HG02981 (cell line): ENCODE data around the gene RPS10.
A peak's percentile ranks its signal among the peaks of the same experiment; 100 is the strongest.

Source experiments
- ATAC-seq: cut with Tn5 transposase; IDR thresholded peaks from one replicate; pipeline ENCODE4 v1.9.1; 2021; ENCODE audit warnings: mild to moderate bottlenecking, moderate library complexity; ENCODE audit not compliant: unreplicated experiment

Gene RPS10

DNA sequence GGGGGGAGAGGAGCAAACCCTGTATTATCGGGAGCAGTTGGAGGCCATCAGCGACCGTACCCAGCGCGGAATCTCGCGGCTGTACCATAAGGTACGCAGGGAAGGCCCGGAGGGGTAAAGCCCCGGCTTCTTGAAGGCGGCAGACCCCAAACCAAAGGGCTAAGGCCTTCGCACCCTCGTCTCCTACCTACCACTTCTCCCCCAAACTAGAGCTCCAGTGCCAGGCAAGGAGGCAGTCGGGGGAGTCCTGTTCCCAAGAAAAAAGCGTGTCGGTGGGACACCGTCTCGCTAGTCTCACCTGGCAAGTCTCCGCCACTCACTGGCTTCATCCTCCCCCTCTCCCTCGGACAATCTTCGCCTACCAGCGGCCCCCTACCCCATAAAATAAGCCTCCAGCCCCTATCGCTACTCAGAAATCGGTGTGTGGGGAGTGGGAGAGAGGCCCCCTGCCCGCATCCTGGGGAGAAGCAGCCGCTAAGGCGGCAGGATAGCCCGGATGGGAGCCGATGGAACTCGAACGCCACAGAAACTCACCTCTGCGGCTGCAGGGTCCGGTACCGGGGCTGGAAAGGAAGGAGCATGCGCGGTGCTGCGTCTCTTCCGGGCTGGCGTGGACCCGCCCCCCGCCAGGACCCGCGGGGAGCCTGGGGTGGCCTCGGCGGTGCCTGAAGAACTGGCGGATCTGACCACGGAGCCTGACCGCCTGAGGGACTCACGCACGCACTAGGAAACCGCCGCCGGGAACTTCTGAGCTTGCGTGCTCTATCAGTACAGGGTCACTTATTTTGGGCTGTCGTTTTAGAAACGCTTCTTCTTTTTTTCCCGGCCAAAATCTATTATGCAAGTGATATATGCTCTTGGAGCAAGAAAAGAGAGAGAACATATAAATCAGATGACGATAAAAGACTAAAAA is at the start of gene RPS10:
TSS of gene RPS10 (minus strand) at position 572 of the 913 bp plus-strand sequence. CDS start 848 bp downstream, outside the sequence.
- ATAC-seq: peak; percentile 83

DNA sequence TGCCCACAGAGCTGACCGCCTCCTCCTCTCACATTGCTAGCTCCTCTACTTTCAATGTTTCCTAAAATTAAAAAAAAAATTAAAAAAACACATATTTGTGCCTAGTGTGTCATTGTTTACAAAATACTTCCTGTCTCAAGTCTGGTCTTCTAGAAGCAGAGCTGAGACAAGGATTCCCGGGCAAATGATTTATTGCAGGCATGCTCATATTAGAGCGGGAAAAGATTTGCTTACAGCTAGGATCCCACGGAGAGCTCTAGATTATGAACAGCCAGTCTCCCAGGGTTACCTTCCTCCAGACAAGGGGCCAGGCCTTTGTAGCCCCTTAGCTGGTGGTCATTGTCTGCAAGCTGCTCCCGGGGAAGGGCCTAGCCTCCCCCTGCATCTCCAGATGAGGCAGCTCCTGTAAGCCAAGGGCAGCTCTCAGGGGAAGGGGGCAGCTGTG is 49.4 kb upstream of the RPS10 start:
- ATAC-seq: no peak

DNA sequence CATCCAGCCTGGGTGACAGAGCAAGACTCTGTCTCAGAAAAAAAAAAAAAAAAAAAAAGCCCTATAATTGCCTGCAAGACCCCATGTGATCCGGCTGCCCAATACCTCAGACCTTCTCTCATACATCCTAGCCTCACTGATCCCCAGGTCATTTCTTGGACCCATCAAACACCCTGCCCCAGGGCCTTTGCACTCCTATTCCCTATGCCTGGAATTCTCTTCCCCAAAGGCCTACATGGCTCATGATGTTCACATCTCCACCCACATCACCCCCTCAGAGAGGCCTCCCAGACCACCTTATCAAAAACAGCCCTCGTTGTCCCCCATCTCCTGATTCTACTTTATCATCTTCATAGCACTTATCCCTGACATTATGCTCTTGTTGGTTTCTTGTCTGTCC is 48.9 kb upstream of the RPS10 start:
- ATAC-seq: no peak

DNA sequence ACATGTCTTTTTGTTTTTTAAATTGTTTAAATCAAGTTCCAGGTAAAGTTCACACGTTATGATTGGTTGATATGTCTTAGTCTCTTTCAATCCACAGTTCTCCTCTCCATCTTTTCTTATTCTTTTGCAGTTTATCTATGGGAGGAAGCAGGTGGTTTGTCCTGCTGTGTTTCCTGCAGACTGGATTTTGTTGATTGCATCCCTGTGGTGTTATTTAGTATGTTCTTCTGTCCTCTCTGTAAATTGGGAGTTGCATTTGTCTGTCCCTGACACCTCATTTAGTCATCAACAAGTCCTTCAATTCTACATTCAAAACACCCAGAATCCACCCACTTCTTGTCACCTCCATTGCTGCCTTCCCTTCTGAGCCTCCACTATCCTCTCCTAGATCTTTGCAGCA is 48.1 kb upstream of the RPS10 start:
- ATAC-seq: no peak

DNA sequence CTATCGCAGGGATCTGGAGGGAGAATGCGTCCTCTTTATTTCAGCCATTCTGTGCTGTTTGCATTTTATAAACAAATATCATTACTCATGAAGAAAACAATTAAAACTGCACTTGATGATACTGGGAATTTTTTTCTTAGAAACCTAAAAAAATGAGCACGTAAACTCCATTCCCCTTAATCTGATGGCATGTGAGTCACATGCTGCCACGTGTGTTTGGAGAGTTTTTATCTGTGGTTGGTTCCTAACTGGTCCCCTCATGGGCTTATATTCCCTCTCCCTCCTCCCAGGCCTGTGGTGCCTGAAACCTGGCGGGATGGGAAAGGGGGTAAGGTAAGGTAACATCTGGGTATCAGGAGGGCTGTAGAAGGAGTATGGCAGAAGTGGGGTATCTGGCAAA is 46.6 kb upstream of the RPS10 start:
- no peak for ATAC-seq

DNA sequence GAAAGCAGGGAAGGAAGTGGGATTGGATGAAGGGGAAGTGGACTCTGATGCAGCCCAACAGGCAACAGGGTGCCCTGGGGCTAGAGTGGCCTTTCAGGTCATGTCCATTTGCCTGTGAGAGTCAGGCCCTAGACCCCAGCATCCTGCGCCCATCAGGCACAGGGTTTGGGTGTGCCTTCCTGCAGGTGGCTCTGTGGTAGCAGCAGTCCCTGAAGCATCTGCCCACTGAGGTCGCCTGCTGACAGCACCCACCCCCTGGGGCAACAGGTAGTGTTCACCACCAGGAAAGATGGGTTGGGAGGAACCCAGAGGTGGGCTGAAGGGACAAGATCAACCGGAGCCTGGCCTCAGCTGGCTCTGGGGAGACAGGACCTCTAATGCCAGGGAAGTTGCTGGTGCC is 43.6 kb upstream of the RPS10 start:
- ATAC-seq: no peak

DNA sequence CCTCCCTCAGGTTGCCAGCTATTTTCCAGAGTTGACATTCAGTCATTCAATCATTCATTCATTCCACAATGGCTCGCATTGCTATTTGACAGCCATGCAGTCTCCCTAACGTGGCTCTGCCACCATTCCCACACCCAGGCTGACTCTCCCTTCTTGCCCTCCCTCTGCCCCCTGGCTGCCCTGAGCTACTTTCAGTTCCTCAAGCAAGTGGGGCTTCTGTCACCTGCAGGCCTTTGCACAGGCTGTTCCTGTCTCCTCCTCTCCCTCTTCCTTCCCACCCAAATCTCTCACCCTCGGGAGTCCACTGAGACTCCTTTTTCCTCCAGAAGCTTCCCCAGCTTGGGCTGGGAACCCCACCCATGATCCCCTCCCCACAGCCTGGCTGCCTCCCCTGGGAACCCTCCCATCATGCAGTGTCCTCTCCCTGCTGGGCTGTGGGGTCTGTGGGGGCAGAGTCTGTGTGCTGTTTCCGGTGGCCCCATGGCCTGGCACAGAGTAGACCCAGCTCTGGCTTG is 42.6 kb upstream of the RPS10 start:
- peak; percentile 61 for ATAC-seq

DNA sequence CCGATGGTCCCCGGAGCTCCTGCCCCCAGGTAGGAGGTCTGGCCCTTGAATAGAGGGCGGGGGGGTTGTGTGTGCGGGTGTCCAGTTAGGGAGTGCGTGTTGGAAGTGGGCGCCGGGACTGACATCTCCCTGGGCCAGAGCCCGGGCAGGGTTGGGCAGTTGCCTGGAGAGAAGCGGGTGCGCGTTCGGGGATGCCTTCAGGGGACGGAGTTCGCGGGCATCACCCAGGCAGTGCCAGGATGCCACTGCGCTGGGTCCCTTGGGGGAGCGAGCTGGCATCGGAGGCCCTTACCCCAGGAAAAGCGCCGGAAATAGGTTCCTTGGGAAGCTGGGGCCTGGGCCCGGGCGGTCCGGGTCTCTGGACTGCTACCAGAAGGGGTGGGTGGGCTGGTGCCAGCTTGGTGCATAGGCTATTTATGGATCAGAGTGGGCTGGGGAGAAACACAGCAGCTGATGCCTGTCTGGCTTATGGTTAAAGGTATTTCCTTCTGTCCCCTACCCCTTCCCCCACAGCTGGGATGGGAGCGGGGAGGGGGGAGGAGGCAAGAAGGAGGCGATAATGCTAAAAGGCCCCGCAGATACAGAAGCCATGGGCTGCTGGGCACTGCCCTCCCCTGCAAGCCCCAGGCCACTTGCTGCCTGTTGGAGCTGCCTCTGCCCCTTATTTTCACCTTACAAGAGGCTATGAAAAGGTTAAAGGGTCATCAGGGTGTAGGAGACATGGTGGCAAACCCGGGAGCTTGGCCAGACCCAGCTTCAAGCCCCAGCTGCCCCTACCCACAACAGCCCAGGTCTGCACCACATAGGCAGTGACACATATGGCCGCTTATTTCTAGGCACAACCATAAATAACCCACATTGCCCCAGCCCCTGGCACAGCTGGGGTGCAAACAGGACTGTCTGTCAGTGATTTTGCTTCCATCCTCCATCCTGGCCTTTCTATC is 40.6 kb upstream of the RPS10 start:
- ATAC-seq: no peak

DNA sequence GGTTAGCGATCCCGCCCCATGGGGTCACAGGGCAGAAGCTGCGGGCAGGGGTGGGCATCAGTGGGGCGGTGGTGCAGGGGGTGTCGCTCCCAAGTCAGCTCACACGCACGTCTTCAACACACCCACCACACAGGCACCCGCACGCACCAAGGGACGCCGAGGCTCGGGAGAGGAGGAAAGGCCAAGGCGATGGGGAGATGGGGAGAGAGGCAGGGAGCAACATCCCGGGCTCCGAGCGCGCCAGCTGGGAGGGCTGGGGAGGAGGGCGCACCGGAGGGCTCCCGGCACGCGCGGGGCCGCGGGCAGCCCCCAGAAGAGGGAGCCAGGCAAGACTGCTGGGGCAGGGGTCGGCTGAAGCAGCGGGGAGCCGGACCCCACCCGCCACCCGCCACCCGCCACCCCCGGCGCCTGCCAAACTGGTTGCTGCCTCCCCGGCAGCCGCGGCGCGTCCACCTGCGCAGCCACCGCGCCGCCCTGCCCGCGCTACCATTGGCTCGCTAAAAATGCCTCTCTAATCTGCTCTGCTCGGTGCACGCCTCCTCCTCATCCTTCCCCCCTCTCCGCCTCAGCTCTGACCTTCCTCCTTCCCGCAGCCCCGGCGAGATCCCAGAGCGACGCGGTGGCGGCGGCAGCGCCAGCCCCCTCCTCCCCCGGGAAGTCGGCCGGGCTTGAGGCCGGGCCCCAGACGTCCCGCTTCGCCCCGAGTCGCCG is 39.8 kb upstream of the RPS10 start, which contains the start of gene PACSIN1:
TSS of gene PACSIN1 (plus strand) at position 546 of the 711 bp plus-strand sequence. CDS start 60,230 bp downstream, outside the sequence.
- no peak for ATAC-seq

DNA sequence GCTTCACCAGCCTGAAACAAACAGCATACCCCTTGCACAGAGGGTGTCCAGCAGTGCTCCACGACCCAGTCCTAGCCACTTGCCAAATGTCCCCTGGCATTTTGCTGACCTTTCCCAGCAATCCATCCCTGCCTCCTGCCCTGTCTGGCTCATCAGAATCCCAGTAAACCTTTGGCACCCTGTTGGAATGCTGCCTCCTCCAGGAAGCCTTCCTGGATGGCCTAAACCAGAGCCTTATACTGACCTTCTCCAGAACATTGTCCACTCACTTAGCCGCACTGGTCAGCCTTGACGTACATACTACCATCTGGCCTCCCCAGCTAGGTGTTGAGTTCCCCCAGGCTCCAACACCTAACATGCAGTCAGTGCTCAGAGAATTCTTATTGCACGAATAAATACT is 38.0 kb upstream of the RPS10 start:
- ATAC-seq: no peak

DNA sequence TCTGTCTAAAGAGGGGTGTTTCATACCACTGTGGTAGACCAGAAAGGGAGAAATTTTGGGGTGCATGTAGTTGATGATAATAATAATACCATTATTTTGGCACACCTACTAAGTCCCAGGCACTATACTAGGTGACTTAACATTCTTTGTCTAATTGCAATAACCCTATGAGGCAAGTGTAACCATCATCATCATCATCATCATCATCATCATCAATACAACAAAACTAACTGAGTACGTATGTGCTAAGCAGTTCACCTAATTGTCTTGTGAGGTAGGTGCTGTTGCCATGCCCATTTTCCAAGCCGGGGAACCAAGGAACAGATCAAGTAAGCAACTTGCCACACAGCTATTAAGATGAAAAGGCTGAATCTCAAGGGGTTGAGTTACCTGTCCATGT is 37.4 kb upstream of the RPS10 start:
- ATAC-seq: no peak

DNA sequence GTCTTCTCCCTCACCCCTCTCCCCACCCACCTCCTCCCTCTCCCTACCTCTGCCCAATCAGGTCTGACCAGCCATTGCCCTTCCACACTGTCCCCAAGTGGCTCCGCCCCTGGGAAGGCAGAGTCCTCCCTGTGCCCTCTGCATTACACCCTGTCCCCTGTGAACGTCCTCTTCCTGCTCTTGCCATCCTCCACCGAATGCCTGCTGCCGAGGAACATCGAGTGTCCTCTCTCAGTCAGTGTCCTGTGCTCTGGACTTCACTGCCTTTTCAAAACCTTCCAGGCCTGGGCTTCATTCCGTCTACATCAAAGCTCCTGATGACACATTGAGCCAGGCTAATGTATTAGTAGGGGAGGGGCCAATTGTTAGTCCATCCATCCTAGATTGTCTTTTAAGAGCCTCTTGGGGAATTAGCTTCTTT is 36.7 kb upstream of the RPS10 start:
- no peak for ATAC-seq

DNA sequence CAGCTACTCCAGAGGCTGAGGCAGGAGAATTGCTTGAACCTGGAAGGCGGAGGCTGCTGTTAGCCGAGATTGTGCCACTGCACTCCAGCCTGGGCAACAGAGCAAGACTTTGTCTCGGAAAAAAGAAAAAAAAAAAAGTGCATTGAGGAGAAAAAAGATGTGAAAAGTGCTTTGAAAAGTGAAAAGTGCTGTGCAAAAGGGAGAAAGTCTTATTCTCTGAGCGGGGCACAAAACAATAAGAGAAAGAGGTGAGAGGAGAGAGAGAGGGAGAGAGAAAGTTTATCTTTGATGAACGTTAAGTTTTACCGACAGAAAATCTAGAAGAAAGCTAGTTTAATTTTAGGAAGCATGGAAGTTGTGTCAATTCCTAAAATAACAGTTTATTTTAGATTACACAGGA is 36.1 kb upstream of the RPS10 start:
- no peak for ATAC-seq

DNA sequence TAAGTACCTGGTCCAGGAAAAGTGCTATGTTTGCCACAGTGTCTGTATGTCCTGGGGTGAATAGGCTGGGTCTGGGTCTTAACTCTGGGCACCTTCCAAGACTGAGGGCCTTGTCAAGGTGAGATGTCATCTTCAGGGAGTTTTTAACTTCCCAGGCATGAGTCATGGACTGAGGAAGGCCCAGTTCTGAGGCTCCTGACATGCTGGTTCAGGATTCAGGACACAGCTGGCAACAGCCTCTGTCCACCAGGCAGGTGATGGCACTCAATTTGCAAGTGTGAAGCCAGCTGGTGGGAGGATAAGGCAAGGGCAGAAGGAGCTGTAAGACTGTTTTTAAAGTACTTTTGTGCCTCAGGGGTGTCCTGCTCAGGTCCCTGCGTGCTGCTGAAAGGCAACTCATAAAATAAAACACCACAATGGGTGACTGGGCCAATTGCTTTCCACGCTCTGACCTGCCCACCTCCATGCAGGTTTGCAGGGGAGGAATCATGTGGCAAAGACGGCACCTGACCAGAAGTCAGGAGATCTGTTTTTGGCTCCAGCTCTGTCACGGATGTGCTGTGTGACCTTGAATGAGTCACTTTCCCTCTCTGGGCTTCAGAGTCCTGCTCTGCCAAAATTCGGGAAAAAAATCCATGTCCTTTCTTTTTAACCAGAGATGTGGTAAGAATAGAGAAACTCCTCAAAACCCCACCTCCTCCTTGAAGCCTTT is 35.1 kb upstream of the RPS10 start:
- ATAC-seq: no peak

DNA sequence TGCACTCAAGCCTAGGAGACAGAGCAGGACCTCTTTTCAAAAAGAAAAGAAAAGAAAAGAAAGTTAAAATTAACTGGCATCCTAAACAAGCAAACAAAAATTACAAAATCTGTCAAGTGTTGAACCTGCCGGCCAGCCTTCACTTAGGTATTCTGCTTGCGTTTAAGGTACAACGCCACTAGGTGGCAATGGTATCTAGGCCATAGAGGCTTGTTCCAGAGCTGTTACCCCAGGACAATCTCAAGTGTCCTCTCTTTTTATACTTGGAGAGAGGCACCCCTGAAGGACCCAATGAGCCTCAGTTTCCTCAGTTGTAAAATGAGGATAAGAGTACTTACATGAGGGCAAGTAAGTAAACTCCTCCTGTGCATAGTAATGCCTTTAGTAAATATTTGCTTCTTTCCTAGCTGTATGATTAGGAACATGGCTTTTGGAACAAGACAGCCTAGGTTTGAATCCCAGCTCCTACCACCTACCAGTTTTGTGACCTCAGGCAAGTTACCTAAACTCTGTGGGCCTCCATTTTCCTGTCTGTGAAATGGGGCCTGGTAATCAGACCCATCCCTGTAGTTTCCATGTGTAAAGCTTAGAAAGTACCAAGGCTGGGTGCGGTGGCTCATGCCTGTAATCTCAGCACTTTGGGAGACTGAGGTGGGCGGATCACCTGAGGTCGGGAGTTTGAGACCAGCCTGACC is 34.2 kb upstream of the RPS10 start:
- no peak for ATAC-seq

DNA sequence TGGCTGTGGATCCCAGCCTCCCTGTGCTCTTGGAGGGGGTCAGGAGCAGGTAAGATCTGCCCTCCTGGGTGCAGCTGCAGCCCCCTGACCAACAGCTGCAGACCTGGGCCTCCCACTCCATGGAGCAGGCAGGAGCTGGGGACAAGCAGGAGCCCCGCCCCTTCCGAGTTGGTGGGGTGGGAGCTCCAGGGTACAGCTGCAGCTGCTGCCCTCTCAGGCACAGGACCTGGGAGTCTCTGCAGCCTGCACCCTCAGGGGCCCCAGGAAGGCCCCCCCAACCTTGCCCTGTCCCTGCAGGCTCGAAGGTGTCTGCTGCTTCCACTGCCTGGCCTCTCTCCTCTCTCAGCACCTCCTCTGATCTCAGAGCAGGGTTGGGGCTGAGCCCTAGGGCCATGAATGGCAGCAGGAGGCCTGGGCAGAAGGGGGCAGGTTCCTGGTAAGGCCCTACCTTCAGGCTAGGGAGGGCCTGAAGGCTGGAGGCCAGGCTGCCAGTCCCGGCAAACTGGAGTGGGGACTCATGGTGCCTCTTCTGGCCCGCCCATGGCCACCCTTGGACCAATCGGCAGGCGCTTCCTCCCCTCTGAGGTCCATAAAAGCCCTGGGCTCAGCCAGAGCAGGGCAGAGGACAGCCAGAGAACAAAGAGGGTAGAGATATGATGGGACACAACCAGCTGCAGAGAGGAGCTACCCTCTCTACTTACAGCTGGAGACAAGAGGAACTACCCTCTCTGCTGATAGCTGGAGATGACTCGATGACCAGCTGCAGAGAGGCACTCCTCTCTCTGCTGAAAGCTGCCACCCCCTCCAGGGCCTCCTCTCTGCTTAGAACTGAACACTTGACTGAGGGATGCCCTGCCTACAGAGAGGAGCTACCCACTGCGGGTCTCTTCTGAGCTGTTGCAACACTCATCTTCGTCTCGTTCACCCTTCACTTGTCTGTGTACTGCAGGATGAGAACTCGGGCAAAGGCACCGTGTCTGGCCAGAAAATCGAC is 32.2 kb upstream of the RPS10 start:
- ATAC-seq: no peak

DNA sequence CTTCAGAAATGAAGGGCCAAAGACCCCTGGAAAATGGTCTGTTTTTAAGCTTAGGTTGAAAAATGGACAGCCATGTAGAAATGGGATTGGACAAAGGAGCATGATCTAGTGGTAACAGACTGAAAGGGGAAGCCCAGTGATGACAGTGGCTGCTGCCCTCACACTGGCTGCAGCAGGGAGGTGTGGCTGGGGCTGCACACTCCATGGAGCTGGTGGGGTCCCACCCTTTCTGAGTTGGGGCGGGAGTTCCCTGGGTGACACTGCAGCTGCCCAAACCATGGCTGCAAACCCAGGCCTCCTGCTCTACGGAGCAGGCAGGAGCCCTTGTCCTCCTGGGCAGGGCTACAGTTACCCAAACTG is 31.5 kb upstream of the RPS10 start:
- ATAC-seq: no peak

DNA sequence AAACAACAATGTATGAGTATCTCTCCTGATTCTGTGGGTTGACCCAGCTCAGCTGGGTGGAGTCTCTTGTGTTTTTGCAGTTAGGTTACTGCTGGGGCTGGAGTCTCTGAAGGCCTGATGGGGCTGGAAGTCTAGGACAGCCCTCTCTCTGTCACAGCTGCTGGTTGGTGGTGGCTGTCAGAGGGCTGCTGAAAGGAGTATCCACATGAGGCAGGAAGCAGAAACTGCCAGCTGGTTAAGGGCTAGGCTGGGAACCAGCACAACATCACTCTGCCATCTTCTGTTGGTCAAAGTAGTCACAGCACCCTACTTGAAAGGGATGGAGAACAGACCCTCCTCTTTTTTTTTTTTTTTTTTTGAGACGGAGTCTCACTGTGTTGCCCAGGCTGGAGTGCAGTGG is 30.0 kb upstream of the RPS10 start:
- ATAC-seq: no peak
